Measurements from ENCODE around the gene CFAP20.

DNA sequence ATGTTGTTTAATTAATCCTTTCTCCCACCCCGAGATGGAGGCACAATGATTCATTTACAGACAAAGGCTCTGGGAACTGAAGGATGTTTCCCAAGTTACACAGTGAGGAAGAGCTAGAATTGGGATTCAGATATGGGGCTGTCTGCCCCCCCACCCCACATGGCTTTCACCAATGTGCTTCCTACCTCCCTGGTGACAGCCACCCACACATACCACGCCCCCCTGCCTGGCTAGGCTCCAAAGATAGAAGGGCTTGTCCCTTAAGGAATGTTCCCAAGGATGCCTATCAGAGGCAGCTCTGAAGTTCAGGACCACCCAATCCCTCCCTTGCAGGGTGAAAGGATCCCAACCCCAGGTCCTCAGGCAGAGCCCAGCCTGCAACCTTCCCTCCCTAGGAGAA is 32.9 kb downstream of the CFAP20 start:
- TF ChIP-seq, protein P1, sequence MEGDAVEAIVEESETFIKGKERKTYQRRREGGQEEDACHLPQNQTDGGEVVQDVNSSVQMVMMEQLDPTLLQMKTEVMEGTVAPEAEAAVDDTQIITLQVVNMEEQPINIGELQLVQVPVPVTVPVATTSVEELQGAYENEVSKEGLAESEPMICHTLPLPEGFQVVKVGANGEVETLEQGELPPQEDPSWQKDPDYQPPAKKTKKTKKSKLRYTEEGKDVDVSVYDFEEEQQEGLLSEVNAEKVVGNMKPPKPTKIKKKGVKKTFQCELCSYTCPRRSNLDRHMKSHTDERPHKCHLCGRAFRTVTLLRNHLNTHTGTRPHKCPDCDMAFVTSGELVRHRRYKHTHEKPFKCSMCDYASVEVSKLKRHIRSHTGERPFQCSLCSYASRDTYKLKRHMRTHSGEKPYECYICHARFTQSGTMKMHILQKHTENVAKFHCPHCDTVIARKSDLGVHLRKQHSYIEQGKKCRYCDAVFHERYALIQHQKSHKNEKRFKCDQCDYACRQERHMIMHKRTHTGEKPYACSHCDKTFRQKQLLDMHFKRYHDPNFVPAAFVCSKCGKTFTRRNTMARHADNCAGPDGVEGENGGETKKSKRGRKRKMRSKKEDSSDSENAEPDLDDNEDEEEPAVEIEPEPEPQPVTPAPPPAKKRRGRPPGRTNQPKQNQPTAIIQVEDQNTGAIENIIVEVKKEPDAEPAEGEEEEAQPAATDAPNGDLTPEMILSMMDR (IDR thresholded peaks at IDR 0.05) = no peak
- no peak for TF ChIP-seq POLR2A (IDR thresholded peaks at IDR 0.05; ENCODE audit: low read length)
- TF ChIP-seq RNF2 (IDR thresholded peaks at IDR 0.05; ENCODE audit: borderline replicate concordance, low read depth) = no peak
- TF ChIP-seq, protein P2, sequence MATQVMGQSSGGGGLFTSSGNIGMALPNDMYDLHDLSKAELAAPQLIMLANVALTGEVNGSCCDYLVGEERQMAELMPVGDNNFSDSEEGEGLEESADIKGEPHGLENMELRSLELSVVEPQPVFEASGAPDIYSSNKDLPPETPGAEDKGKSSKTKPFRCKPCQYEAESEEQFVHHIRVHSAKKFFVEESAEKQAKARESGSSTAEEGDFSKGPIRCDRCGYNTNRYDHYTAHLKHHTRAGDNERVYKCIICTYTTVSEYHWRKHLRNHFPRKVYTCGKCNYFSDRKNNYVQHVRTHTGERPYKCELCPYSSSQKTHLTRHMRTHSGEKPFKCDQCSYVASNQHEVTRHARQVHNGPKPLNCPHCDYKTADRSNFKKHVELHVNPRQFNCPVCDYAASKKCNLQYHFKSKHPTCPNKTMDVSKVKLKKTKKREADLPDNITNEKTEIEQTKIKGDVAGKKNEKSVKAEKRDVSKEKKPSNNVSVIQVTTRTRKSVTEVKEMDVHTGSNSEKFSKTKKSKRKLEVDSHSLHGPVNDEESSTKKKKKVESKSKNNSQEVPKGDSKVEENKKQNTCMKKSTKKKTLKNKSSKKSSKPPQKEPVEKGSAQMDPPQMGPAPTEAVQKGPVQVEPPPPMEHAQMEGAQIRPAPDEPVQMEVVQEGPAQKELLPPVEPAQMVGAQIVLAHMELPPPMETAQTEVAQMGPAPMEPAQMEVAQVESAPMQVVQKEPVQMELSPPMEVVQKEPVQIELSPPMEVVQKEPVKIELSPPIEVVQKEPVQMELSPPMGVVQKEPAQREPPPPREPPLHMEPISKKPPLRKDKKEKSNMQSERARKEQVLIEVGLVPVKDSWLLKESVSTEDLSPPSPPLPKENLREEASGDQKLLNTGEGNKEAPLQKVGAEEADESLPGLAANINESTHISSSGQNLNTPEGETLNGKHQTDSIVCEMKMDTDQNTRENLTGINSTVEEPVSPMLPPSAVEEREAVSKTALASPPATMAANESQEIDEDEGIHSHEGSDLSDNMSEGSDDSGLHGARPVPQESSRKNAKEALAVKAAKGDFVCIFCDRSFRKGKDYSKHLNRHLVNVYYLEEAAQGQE (IDR thresholded peaks at IDR 0.05) = no peak

Data from A549 (cell line).